Activated naive CD8-positive, alpha-beta T cell treated with anti-CD3 and anti-CD28 coated beads, Interleukin-2, amount 50 U/mL, for 24 hours (primary cell): ENCODE measurements around the gene ARHGAP6.

Experiments
- ATAC-seq: fragments of 150-1000 bp; cut with Tn5 transposase; one replicate; pipeline ENCODE4 v1.10.0; 2021
- DNase-seq: peaks from one replicate; pipeline ENCODE4 v3.0.0; 2021
- H3K27ac Mint-ChIP-seq: one replicate; pipeline ENCODE4 v1.8.0; 2021; ENCODE audit warnings: mild to moderate bottlenecking, mixed read lengths
- H3K27me3 Mint-ChIP-seq: one replicate; pipeline ENCODE4 v1.8.0; 2021; ENCODE audit warnings: mixed read lengths
- H3K36me3 Mint-ChIP-seq: one replicate; pipeline ENCODE4 v1.8.0; 2021; ENCODE audit warnings: low read depth, mixed read lengths
- H3K4me1 Mint-ChIP-seq: one replicate; pipeline ENCODE4 v1.8.0; 2021; ENCODE audit warnings: mixed read lengths
- H3K4me3 Mint-ChIP-seq: one replicate; pipeline ENCODE4 v1.8.0; 2021; ENCODE audit warnings: mild to moderate bottlenecking, moderate library complexity, mixed read lengths
- H3K9me3 Mint-ChIP-seq: one replicate; pipeline ENCODE4 v1.8.0; 2021; ENCODE audit warnings: mixed read lengths

ARHGAP6 gene

GRCh38 chrX:11329021-11329420 is 336.7 kb downstream of the ARHGAP6 start:
- H3K4me1 Mint-ChIP-seq: no peaks in the 10 kb centered on the region
- ATAC-seq: no peak
- no peaks in the 10 kb centered on the region for H3K27me3 Mint-ChIP-seq

GRCh38 chrX:11328134-11328533 is 337.6 kb downstream of the ARHGAP6 start:
- Mint-ChIP-seq H3K27me3 (no peaks in the 10 kb centered on the region), H3K9me3 (no peaks in the 10 kb centered on the region), H3K4me3 (no peak overlapping the region), H3K27ac (no peak overlapping the region), H3K36me3 (no peaks in the 10 kb centered on the region), H3K4me1 (no peaks in the 10 kb centered on the region)
- ATAC-seq (no peak), DNase-seq (no peak)

More at GRCh38 chrX:11329021-11329420, 336.7 kb downstream of the ARHGAP6 start:
- Mint-ChIP-seq H3K4me3 (no peak overlapping the region), H3K9me3 (no peaks in the 10 kb centered on the region), H3K36me3 (no peaks in the 10 kb centered on the region), H3K27ac (no peak overlapping the region)
- DNase-seq: no peak

GRCh38 chrX:11321986-11322385 is 343.7 kb downstream of the ARHGAP6 start:
- ATAC-seq (no peak), DNase-seq (no peak)
- no peak overlapping the region for H3K27ac Mint-ChIP-seq
- no peaks in the 10 kb centered on the region for H3K27me3 Mint-ChIP-seq
- H3K4me3 Mint-ChIP-seq: no peak overlapping the region
- H3K4me1 Mint-ChIP-seq: no peaks in the 10 kb centered on the region
- H3K36me3 Mint-ChIP-seq: no peaks in the 10 kb centered on the region
- H3K9me3 Mint-ChIP-seq: no peaks in the 10 kb centered on the region

- no peak for DNase-seq
- Mint-ChIP-seq H3K36me3 (no peaks in the 10 kb centered on the region), H3K9me3 (no peaks in the 10 kb centered on the region), H3K4me1 (no peaks in the 10 kb centered on the region), H3K27ac (no peak overlapping the region), H3K4me3 (no peak overlapping the region), H3K27me3 (no peaks in the 10 kb centered on the region)
- ATAC-seq: no peak
Measured at GRCh38 chrX:11319806-11320520, 345.8 kb downstream of the ARHGAP6 start.

- DNase-seq (no peak), ATAC-seq (no peak)
- no peak overlapping the region for H3K4me3 Mint-ChIP-seq
- H3K9me3 Mint-ChIP-seq: no peaks in the 10 kb centered on the region
- H3K36me3 Mint-ChIP-seq: no peaks in the 10 kb centered on the region
- no peaks in the 10 kb centered on the region for H3K27me3 Mint-ChIP-seq
- no peak overlapping the region for H3K27ac Mint-ChIP-seq
- no peaks in the 10 kb centered on the region for H3K4me1 Mint-ChIP-seq
Measured at GRCh38 chrX:11311706-11312105, 354.0 kb downstream of the ARHGAP6 start.

GRCh38 chrX:11309220-11309619 is 356.5 kb downstream of the ARHGAP6 start:
- H3K9me3 Mint-ChIP-seq: no peaks in the 10 kb centered on the region
- H3K27me3 Mint-ChIP-seq: no peaks in the 10 kb centered on the region
- no peak overlapping the region for H3K27ac Mint-ChIP-seq
- H3K36me3 Mint-ChIP-seq: no peaks in the 10 kb centered on the region
- H3K4me3 Mint-ChIP-seq: no peak overlapping the region
- ATAC-seq (no peak), DNase-seq (no peak)
- H3K4me1 Mint-ChIP-seq: no peaks in the 10 kb centered on the region

- no peaks in the 10 kb centered on the region for H3K4me1 Mint-ChIP-seq
- no peaks in the 10 kb centered on the region for H3K27me3 Mint-ChIP-seq
- H3K27ac Mint-ChIP-seq: no peak overlapping the region
- no peaks in the 10 kb centered on the region for H3K9me3 Mint-ChIP-seq
- no peak for DNase-seq
- no peak for ATAC-seq
- H3K4me3 Mint-ChIP-seq: no peak overlapping the region
- no peaks in the 10 kb centered on the region for H3K36me3 Mint-ChIP-seq
Measured at GRCh38 chrX:11305641-11306040, 360.1 kb downstream of the ARHGAP6 start.

GRCh38 chrX:11304829-11305228 is 360.9 kb downstream of the ARHGAP6 start:
- Mint-ChIP-seq H3K36me3 (no peaks in the 10 kb centered on the region), H3K4me3 (no peak overlapping the region), H3K4me1 (no peaks in the 10 kb centered on the region), H3K9me3 (no peaks in the 10 kb centered on the region), H3K27ac (no peak overlapping the region), H3K27me3 (no peaks in the 10 kb centered on the region)
- no peak for ATAC-seq
- no peak for DNase-seq

GRCh38 chrX:11298600-11298999 is 367.1 kb downstream of the ARHGAP6 start:
- no peaks in the 10 kb centered on the region for H3K9me3 Mint-ChIP-seq
- H3K27ac Mint-ChIP-seq: no peak overlapping the region
- H3K4me1 Mint-ChIP-seq: no peaks in the 10 kb centered on the region

GRCh38 chrX:11296051-11296450 is 369.7 kb downstream of the ARHGAP6 start:
- H3K9me3 Mint-ChIP-seq: no peaks in the 10 kb centered on the region
- H3K4me3 Mint-ChIP-seq: no peak overlapping the region
- no peaks in the 10 kb centered on the region for H3K36me3 Mint-ChIP-seq
- no peaks in the 10 kb centered on the region for H3K27me3 Mint-ChIP-seq
- ATAC-seq (no peak), DNase-seq (no peak)
- no peak overlapping the region for H3K27ac Mint-ChIP-seq
- H3K4me1 Mint-ChIP-seq: no peaks in the 10 kb centered on the region

More at GRCh38 chrX:11298600-11298999, 367.1 kb downstream of the ARHGAP6 start:
- no peak for ATAC-seq
- H3K4me3 Mint-ChIP-seq: no peak overlapping the region
- H3K36me3 Mint-ChIP-seq: no peaks in the 10 kb centered on the region
- H3K27me3 Mint-ChIP-seq: no peaks in the 10 kb centered on the region
- no peak for DNase-seq

- no peaks in the 10 kb centered on the region for H3K9me3 Mint-ChIP-seq
- no peak within 1 kb of the TSS for H3K27ac Mint-ChIP-seq
- no peaks in the 10 kb centered on the region for H3K27me3 Mint-ChIP-seq
- DNase-seq: no peak
- H3K4me1 Mint-ChIP-seq: no peaks in the 10 kb centered on the region
- no peaks in the 10 kb centered on the region for H3K36me3 Mint-ChIP-seq
- no peak for ATAC-seq
- no peak within 1 kb of the TSS for H3K4me3 Mint-ChIP-seq
Measured at GRCh38 chrX:11293113-11293512, 372.6 kb downstream of the ARHGAP6 start, which contains the start of gene AMELX. TSS of gene AMELX (plus strand) at chrX:11293413. CDS start at chrX:11294789, 1,376 bp downstream.

GRCh38 chrX:11290416-11291102 is 375.2 kb downstream of the ARHGAP6 start:
- Mint-ChIP-seq H3K36me3 (no peaks in the 10 kb centered on the region), H3K4me1 (no peaks in the 10 kb centered on the region), H3K9me3 (no peaks in the 10 kb centered on the region), H3K27me3 (no peaks in the 10 kb centered on the region), H3K4me3 (no peak overlapping the region), H3K27ac (no peak overlapping the region)
- ATAC-seq (no peak), DNase-seq (no peak)

- DNase-seq (no peak), ATAC-seq (no peak)
- no peak overlapping the region for H3K4me3 Mint-ChIP-seq
- H3K9me3 Mint-ChIP-seq: no peaks in the 10 kb centered on the region
- no peaks in the 10 kb centered on the region for H3K4me1 Mint-ChIP-seq
- H3K36me3 Mint-ChIP-seq: no peaks in the 10 kb centered on the region
- H3K27ac Mint-ChIP-seq: no peak overlapping the region
- no peaks in the 10 kb centered on the region for H3K27me3 Mint-ChIP-seq
Measured at GRCh38 chrX:11287505-11287904, 378.2 kb downstream of the ARHGAP6 start.

GRCh38 chrX:11285651-11286050 is 380.1 kb downstream of the ARHGAP6 start:
- Mint-ChIP-seq H3K9me3 (no peaks in the 10 kb centered on the region), H3K4me1 (no peaks in the 10 kb centered on the region), H3K4me3 (no peak overlapping the region), H3K27ac (no peak overlapping the region), H3K27me3 (no peaks in the 10 kb centered on the region), H3K36me3 (no peaks in the 10 kb centered on the region)
- no peak for DNase-seq
- no peak for ATAC-seq

- DNase-seq: no peak
- no peaks in the 10 kb centered on the region for H3K4me1 Mint-ChIP-seq
- H3K4me3 Mint-ChIP-seq: no peak overlapping the region
- ATAC-seq: no peak
- H3K9me3 Mint-ChIP-seq: no peaks in the 10 kb centered on the region
- no peaks in the 10 kb centered on the region for H3K27me3 Mint-ChIP-seq
- H3K27ac Mint-ChIP-seq: no peak overlapping the region
- H3K36me3 Mint-ChIP-seq: no peaks in the 10 kb centered on the region
Measured at GRCh38 chrX:11282043-11282442, 383.7 kb downstream of the ARHGAP6 start.
